Cortex of kidney (tissue), 1 donor: Measurements from ENCODE around the gene PBX3.

Source experiments
- DNase-seq: peaks from one replicate; lab custom pipeline; 2025; lab: John Stamatoyannopoulos, UW

The PBX3 gene

DNA sequence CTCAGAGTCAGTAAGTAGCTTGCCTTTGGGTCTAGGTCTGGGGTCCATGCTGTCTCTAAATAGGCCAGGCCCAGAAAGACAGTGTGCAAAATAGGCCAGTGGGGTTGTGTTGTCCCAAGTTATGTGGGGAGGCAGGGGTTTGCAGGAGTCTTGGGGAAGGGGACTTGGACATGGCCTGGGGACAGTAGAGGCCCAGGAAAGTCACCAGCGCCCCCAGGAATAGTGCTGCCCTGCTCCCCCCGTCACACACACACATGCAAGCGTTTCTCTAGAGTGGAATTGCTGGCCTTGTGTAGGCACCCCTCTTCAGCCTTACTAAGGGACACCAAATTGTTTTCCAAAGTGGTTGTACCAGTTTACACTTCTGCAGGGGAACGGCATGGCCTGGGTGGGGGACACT is 227.5 kb downstream of the PBX3 start:
- no peak for DNase-seq

DNA sequence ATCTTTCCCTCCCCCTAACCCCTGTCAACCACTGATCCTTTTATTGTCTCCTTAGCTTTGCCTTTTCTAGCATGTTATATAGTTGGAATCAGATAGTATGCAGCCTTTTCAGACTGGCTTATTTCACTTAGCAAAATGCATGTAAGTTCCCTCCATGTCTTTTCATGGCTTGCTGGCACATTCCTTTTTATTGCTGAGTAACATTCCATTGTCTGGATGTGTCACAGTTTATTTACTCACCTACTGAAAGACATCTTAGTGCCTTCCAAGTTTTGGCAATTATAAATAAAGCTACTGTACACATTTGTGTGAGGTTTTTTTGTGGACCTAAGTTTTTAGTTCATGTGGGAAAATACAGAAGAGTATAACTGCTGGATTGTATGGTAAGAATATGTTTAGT is 230.1 kb downstream of the PBX3 start:
- no peak for DNase-seq

- DNase-seq, result no peak
These were observed 232.2 kb downstream of the PBX3 start for GRCh38 chr9:125979383-125979782.

DNA sequence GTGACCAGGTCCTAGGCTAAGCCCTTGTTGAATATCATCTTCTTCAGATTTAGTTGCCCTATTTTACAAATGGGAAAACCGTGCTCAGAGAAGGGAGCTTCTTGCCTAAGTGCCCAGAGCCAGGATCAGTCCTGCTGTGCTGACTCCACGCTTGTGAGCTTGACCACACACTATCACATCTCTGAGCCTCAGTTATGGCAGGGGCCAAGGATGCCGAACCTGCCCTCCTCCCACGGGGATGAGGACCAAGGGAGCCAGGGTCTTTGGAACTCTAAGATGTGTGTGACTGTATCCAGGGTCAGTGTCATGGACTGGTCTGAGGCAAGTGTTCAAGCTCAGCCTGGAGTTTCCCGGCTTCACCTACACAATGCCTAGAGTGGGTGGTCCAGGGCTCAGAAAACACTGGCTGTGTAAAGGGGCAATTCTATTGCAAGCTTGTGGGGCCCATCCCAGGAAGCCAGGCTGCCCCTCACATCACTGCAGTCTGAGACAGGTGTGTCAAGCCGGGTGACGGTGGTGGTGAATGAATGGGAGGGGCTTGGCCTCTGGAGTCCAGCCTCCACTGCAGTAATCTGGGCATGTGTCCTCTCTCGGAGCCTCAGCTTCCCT is 235.7 kb downstream of the PBX3 start:
- no peak for DNase-seq

DNA sequence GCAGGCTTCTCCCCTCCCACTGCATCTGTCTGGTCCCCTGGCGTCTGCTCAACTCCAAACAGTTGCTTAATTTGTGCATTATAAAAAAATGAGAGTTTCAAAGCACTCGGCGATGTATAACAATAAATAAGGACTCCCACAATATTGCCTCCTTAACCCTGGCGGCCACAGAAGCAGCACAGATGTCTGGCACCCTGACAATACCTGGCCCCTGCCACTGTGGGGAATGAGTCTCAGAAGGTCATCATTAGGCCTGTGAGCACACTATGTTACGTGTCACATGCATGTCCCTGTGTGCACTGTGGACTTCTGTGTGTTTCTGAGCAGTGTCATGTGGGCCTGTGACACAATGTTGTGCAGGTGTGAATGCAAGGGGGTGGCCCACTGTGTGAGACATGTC is 236.5 kb downstream of the PBX3 start:
- no peak for DNase-seq

DNA sequence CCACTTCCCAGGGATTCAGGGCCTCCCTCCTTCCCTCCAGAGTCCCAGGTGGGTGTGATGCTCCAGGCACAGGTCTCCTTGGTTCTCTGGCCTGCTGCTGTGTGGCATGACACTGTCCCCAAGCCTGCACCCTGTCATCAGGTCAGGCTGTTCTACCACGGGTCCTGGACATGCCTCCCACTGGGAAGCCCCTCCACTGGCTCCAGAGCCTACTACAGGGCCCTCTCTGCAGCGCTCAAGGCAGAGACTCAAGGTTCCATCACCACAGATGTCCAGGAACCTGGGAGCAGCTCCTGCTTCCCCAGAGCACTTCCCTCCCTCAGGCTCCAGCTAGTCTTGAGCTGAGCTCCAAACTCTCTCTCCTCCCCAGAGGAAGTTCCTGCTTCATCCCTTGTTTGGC is 237.3 kb downstream of the PBX3 start:
- DNase-seq, result no peak

DNA sequence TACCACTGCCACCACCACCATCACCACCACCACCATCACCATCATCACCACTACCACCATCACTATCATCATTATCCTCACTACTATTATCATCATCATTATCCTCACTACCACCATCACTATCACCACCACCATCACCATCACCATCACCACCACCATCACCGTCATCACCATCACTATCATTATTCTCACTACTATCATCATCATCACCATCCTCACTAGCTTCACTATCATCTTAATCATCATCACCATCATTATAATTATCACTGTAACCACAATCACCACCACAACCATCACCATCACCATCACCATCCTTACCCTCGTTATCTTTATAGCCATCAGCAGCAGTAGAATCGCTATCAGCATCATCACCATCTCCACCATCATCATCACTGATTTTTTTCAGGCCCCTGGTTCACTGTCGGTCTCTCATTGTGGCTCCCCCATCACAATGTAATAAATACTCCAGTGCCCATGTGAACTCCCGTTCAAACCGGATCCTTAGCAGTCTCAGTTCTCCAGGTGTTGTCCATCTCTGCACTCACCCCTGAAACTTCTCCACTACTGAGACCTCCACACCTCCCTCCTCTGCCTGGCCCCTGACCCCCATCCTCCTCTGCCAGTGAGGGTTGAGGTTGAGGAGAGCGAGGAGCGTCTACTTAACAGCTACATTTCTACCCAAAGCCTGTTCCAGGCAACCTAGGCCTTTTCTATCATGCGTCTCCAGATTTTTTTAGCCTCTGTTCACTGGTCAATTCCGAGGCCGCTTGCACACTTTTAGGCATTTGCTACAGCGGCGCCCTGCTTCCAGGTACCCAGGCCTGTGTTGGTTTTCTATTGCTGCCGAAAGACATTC is 238.2 kb downstream of the PBX3 start:
- DNase-seq, result no peak

GRCh38 chr9:125985998-125986655 is 239.0 kb downstream of the PBX3 start:
- no peak for DNase-seq

GRCh38 chr9:125986966-125987365 is 239.8 kb downstream of the PBX3 start:
- no peak for DNase-seq

DNA sequence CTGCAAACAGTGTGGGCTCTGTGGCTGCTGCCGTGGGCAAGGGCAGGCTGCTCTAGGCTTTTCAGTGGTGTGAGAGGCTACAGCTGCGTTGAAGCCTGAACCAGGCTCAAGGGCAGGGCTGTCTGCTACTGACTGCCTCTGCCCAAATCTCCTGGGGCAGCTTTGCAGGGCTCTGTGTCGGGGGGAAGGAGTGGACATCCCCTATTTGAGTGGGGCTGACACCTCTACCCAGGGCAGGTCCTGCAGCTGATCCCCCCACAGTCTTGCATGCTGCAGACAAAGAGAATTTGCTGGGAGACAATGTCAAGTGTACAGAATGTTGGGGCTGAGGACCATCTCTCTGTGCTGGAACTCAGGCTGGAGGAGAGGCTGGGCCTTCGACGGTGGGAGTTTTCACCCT is 240.2 kb downstream of the PBX3 start:
- no peak for DNase-seq

DNA sequence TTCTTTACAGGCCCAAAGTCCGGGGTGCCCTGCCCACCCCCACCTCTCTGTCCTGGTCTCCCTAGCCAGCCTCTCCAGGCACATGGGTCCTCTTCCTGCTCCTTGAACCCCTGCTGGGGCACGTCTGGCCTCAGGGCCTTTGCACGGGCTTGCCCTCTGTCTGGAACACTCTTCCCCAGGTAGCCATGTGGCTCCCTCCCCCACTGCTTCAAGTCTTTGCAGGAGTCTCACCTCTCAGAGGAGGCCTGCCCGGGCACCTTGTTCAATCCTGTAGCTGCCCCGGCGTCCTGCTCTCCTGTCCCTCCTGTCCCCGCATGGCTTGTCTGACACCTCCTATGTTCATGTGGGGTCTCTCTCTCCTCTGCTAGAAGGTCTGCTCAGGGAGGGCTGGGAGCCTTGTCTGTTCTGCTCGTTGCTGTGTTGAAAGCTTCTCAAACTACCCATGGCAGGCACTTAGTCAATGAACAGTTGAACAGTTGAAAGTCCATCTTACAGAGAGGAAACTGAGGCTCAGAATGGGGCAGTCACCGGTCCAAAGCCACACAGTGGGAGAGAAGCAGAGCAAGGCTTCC is 241.4 kb downstream of the PBX3 start:
- no peak for DNase-seq

DNA sequence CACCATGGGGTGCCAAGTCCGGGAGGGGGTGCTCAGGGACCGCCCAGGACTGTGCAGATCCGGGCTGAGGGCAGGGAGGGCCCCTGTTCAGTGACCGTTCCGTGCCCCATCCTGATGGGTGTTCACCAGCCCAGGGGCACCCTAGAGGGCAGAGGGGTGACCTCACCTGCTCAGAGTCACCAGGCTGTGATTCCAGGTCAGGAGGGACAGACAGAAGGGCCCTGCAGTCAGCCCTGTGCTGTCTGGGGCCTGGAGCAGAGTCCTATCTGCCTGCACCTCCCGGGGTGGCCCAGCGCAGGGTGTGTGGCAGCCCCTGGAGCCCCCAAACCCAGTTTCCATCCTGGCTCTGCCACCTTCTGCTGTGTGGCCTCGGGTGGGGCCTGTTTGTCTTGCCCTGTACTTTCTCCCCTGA is 241.9 kb downstream of the PBX3 start:
- no peak for DNase-seq

DNA sequence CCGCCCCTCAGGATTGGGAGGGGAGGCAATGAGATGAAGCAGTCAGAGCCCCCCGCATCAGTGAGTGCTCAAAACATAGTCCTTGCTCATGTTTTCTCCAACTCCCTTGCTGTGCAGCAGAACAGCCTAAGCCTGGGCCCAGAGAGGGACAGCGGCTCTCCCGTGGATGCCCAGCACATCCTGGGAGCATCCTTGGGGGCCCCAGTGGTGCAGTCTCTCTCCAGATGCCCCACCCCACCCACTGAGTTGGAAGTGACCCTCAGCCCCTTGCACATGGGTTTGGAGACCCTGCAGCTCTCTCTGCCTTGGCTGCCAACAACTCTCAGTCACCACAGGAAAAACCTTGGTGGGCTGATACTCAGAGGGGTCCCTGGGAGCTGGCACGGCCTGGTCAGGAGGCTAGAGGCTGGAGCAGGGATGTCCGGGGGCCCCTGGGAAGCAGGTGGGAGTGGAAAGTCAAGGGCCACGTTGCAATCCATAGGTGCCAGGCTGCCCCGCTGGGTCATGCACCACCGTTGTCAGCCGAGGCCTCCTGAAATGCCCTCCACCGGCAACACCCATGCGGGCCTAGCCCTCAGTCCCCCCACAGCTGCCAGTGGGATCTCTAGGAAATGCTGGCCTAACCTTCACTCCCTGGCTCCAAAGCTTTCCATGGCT is 242.5 kb downstream of the PBX3 start:
- DNase-seq, result no peak

GRCh38 chr9:125990186-125990792 is 243.1 kb downstream of the PBX3 start:
- no peak for DNase-seq

- DNase-seq, result no peak
These were observed 243.6 kb downstream of the PBX3 start for GRCh38 chr9:125990793-125991220.

- no peak for DNase-seq
These were observed 244.8 kb downstream of the PBX3 start for GRCh38 chr9:125991886-125992529.

DNA sequence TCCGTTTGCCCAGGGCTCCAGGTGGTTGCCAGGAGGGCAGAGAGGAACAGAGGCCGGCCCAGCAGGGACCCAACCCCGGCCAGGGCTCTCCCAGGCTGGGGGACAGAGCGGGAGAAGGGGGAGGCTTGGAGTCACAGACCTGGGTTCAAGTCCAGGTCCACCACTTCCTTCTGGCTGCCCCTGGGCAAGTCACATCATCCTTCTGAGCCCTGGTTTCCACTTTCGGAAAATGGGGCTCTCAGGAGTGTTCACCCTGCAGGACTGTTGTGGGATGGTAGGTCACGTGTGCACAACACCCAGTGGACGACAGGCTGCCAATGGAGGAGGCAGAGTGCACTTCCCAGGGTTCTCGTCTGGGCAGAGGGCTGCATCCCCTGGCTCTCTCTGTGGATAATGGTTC is 245.4 kb downstream of the PBX3 start:
- DNase-seq, result no peak

GRCh38 chr9:125993466-125993865 is 246.3 kb downstream of the PBX3 start:
- DNase-seq, result no peak

GRCh38 chr9:125994066-125994943 is 247.1 kb downstream of the PBX3 start:
- no peak for DNase-seq

- no peak for DNase-seq
These were observed 247.8 kb downstream of the PBX3 start for GRCh38 chr9:125995006-125995405.
